Endothelial cell of umbilical vein (primary cell): ENCODE measurements around the gene OPCML.

ENCODE experiments used
- JUN ChIP-seq: IDR thresholded peaks from 2 replicates; pipeline ENCODE4 v1.6.1; 2011; ENCODE audit warnings: borderline replicate concordance, low read depth; ENCODE audit not compliant: insufficient read length, insufficient read depth
- POLR2A ChIP-seq: IDR thresholded peaks from 2 replicates; pipeline ENCODE4 v1.6.1; 2012; ENCODE audit warnings: low read depth, mild to moderate bottlenecking, control low read depth, low read length
- TF ChIP-seq, protein P1 (sequence below), 2 donors: IDR thresholded peaks; 1 replicate in 1 of 2; 2 replicates in 1 of 2; pipeline ENCODE4 v1.5.1; 2011; ENCODE audit warnings: low read length in 2 of 2, mild to moderate bottlenecking in 2 of 2, moderate library complexity in 2 of 2, control low read depth in 1 of 2, inconsistent platforms in 1 of 2, low read depth in 1 of 2; ENCODE audit not compliant: insufficient read depth in 1 of 2; ENCODE audit errors: extremely low read depth in 1 of 2

DNA sequence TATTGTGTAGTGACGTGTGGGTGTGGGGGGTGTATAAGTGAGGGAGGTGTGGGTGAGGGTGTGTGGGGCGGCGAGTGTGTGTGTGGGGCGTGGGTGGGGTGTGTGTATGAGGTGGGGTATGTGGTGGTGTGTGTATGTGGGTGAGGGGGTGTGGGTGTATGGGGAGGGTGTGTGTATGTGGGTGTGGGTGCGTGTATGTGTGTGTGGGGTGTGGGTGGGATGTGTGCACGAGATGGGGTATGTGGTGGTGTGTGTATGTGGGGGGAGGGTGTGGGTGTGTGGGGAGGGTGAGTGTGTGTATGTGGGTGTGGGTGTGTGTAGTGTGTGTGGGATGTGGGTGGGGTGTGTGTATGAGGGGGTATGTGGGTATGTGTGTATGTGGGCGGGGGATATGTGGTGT, 205.5 kb downstream of the OPCML start:
- TF ChIP-seq, protein P1, sequence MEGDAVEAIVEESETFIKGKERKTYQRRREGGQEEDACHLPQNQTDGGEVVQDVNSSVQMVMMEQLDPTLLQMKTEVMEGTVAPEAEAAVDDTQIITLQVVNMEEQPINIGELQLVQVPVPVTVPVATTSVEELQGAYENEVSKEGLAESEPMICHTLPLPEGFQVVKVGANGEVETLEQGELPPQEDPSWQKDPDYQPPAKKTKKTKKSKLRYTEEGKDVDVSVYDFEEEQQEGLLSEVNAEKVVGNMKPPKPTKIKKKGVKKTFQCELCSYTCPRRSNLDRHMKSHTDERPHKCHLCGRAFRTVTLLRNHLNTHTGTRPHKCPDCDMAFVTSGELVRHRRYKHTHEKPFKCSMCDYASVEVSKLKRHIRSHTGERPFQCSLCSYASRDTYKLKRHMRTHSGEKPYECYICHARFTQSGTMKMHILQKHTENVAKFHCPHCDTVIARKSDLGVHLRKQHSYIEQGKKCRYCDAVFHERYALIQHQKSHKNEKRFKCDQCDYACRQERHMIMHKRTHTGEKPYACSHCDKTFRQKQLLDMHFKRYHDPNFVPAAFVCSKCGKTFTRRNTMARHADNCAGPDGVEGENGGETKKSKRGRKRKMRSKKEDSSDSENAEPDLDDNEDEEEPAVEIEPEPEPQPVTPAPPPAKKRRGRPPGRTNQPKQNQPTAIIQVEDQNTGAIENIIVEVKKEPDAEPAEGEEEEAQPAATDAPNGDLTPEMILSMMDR (IDR thresholded peaks at IDR 0.05; ENCODE audit: extremely low read depth in 1 of 2, insufficient read depth in 1 of 2, low read depth in 1 of 2, low read length in 2 of 2): no peak
- TF ChIP-seq POLR2A (no peak), JUN (no peak)
